CD4-positive, CD25-positive, alpha-beta regulatory T cell (primary cell): ENCODE results near the gene ARHGAP21. TPM values are rescaled to one million over a fixed set of nuclear protein-coding genes. Genes with fewer than 3 reads are reported as not detected.
"Not testable (repeated sequence)": the region's sequence is repeated elsewhere in the genome, so short reads cannot be mapped to it uniquely, and the experiment has no call there.

Experiments
- ATAC-seq, 2 donors: fragments of 150-1000 bp; cut with Tn5 transposase; one replicate each; pipeline ENCODE4 v1.10.0; 2021; ENCODE audit warnings: low read depth in 2 of 2, moderate number of reproducible peaks in 2 of 2, moderate library complexity in 1 of 2
- DNase-seq, 3 donors: peaks; one replicate each; pipeline versions ENCODE4 v3.0.0 to v3.0.0-alpha.2; 2012 to 2022; ENCODE audit warnings: mixed read lengths in 1 of 3
- H3K27ac ChIP-seq: one replicate; pipeline ENCODE4 v1.7.0; 2013; ENCODE audit warnings: mild to moderate bottlenecking, low read length; ENCODE audit not compliant: insufficient read depth, poor library complexity, severe bottlenecking
- H3K27me3 ChIP-seq: one replicate; pipeline ENCODE4 v1.7.0; 2013; ENCODE audit warnings: low read length; ENCODE audit not compliant: control insufficient read depth, insufficient read depth
- H3K36me3 ChIP-seq: one replicate; pipeline ENCODE4 v1.7.0; 2013; ENCODE audit warnings: mild to moderate bottlenecking, low read length, moderate library complexity; ENCODE audit not compliant: control insufficient read depth, insufficient read depth
- H3K4me1 ChIP-seq: 2 replicates; pipeline ENCODE4 v1.7.0; 2013; ENCODE audit warnings: mild to moderate bottlenecking, low read length; ENCODE audit not compliant: insufficient read depth, control insufficient read depth, poor library complexity, severe bottlenecking
- H3K4me3 ChIP-seq: one replicate; pipeline ENCODE4 v1.7.0; 2013; ENCODE audit warnings: low read depth, mild to moderate bottlenecking, low read length, moderate library complexity
- H3K9me3 ChIP-seq, 2 experiments: 1 replicate in 1 of 2; 2 replicates in 1 of 2; pipeline ENCODE4 v1.7.0; 2013; ENCODE audit warnings: low read length in 2 of 2, mild to moderate bottlenecking in 1 of 2, moderate library complexity in 1 of 2; ENCODE audit not compliant: control insufficient read depth in 2 of 2
- H3K27ac Mint-ChIP-seq, 3 donors: one replicate each; pipeline ENCODE4 v1.8.0; 2020 to 2022; ENCODE audit warnings: mild to moderate bottlenecking in 3 of 3, mixed read lengths in 3 of 3, moderate library complexity in 2 of 3
- H3K27me3 Mint-ChIP-seq: one replicate; pipeline ENCODE4 v1.8.0; 2022; ENCODE audit warnings: mild to moderate bottlenecking, mixed read lengths
- H3K36me3 Mint-ChIP-seq: one replicate; pipeline ENCODE4 v1.8.0; 2020; ENCODE audit warnings: mixed read lengths
- H3K4me1 Mint-ChIP-seq, 4 donors: one replicate each; pipeline ENCODE4 v1.8.0; 2020 to 2022; ENCODE audit warnings: mixed read lengths in 4 of 4, mild to moderate bottlenecking in 1 of 4
- H3K4me3 Mint-ChIP-seq, 4 donors: one replicate each; pipeline ENCODE4 v1.8.0; 2020 to 2022; ENCODE audit warnings: mild to moderate bottlenecking in 4 of 4, mixed read lengths in 4 of 4, moderate library complexity in 3 of 4
- H3K9me3 Mint-ChIP-seq, 7 donors: one replicate each; pipeline ENCODE4 v1.8.0; 2020 to 2022; ENCODE audit warnings: mixed read lengths in 7 of 7, mild to moderate bottlenecking in 3 of 7, moderate library complexity in 2 of 7
- polyA plus RNA-seq, 4 donors: library from polyadenylated mRNA; unstranded; fragments of 300-500 nt; fragmentation: Illumina TruSeq; gene quantifications; one replicate each; pipeline ENCODE4 v1.2.3, GENCODE V29; 2021
- total RNA-seq: library from RNA; stranded (reverse); gene quantifications from one replicate; pipeline ENCODE4 v1.2.3, GENCODE V29; 2022

ARHGAP21 gene
- total RNA-seq: 53.0 TPM
- 10 to 100 TPM in 1 of 4 donors, 1 to 10 TPM in 3; 4.1 to 10.3 (median 6.8) TPM for polyA plus RNA-seq

DNA sequence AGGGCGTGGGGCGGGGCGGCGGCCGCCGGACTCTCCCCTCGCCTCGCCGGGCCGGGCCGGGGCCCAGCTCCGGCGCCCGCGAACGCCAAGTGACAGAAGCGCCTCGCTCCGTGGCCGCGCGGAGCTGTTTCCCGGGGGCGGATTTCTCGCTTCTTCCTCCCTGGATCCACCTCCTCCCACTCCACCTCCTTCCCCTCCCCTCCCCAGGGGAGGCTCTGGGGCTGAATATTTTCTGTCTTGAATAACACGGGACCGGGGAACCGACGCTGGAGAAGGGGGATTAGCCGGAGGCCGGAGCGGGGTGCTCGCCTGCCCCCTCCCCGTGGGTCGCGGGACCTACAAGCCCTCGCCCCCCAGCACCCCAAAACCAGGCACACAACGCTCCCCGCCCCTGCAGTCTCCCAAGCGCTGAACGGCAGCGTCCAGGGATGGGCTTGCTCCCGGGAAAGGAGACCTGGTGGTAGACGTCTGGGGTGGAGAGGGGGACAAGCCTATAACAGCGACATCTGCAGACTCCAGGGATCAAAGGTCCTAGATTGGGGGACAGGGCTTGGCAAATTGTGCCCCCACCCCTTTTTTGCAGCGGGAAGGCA, at the start of gene ARHGAP21:
TSS of gene ARHGAP21 (minus strand) at position 100 of the 593 bp plus-strand sequence. CDS start 1,988 bp downstream, outside the sequence.
- peaks cover 8 to 29% (median 21%) of the 10 kb centered on the region in 4 donors for H3K4me1 Mint-ChIP-seq
- H3K9me3 Mint-ChIP-seq: no peaks in the 10 kb centered on the region
- H3K9me3 ChIP-seq: no peaks in the 10 kb centered on the region
- peak within 1 kb of the TSS; percentile 77 to 91 (median 85) for H3K27ac Mint-ChIP-seq
- peak within 1 kb of the TSS; percentile 93 to 99 (median 94) for H3K4me3 Mint-ChIP-seq
- no peaks in the 10 kb centered on the region for H3K36me3 ChIP-seq
- H3K27me3 ChIP-seq: no peaks in the 10 kb centered on the region
- ATAC-seq: peak; percentile 3 to 12
- peak within 1 kb of the TSS; percentile 51 for H3K27ac ChIP-seq
- peak within 1 kb of the TSS; percentile 89 for H3K4me3 ChIP-seq
- H3K36me3 Mint-ChIP-seq: no peaks in the 10 kb centered on the region
- peaks cover 29% of the 10 kb centered on the region for H3K4me1 ChIP-seq
- peak in 2 of 3 donors; percentile 41 to 47 for DNase-seq
- peaks cover 18% of the 10 kb centered on the region for H3K27me3 Mint-ChIP-seq

DNA sequence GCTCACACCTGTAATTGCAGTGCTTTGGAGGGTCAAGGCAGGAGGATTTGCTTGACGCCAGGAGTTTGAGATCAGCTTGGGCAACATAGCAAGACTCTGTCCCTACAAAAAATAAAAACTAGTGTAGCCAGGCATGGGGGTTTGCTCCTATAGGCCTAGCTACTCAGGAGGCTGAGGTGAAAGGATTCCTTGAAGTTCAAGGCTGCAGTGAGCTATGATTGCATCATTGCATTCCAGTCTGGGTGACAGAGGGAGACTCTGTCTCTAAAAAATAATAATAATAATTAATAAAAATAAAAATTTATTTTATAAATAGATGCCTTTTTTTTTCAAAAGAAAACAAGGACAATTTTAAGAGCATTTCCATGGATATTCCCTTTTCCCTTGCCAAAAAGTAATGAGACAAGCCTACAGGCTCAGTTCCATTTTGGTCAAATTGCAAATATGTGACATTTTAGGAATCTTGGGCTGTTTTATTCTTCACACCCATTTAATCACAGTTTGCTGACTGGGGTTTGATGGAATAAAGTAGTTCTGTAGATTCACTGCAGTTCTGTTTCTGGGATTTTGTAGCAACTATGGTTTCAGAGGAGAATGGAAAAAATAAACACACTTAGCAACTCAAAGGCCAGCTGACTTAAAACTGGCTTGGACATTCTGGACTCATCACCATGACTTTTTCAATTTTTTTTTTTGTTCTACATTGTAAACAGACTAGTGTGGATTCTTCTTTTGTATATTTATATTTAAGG, 48.4 kb upstream of the ARHGAP21 start:
- H3K4me3 Mint-ChIP-seq: no peak overlapping the region
- H3K4me1 ChIP-seq: no peaks in the 10 kb centered on the region
- no peak overlapping the region for H3K27ac Mint-ChIP-seq
- no peaks in the 10 kb centered on the region for H3K36me3 Mint-ChIP-seq
- H3K4me3 ChIP-seq: no peak overlapping the region
- no peak for DNase-seq
- H3K27ac ChIP-seq: no peak overlapping the region
- ATAC-seq: no peak
- no peaks in the 10 kb centered on the region for H3K27me3 ChIP-seq
- no peaks in the 10 kb centered on the region for H3K36me3 ChIP-seq
- H3K4me1 Mint-ChIP-seq: peaks cover 0 to 5% (median 0%) of the 10 kb centered on the region in 4 donors
- no peaks in the 10 kb centered on the region for H3K9me3 ChIP-seq
- H3K27me3 Mint-ChIP-seq: peaks cover 5% of the 10 kb centered on the region
- peaks cover 0 to 3% (median 0%) of the 10 kb centered on the region in 7 donors for H3K9me3 Mint-ChIP-seq

DNA sequence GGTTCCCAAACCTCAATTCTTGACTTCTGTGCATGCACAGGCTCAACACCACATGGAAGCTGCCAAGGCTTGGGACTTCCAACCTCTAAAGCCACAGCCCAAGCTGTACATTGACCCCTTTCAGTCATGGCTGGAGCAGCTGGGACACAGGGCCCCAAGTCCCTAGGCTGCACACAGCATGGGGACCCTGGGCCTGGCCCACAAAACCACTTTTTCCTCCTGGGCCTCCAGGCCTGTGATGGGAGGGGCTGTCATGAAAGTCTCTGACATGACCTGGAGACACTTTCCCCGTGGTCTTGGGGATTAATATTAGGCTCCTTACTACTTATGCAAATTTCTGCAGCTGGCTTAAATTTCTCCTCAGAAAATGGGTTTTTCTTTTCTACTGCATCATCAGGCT, 41.3 kb upstream of the ARHGAP21 start:
- H3K36me3 Mint-ChIP-seq, H3K4me1 ChIP-seq, H3K27ac Mint-ChIP-seq, H3K4me3 Mint-ChIP-seq, ATAC-seq, H3K27me3 ChIP-seq, DNase-seq, H3K36me3 ChIP-seq, H3K9me3 ChIP-seq, H3K27ac ChIP-seq, H3K4me1 Mint-ChIP-seq, H3K4me3 ChIP-seq: not testable (repeated sequence)
- Mint-ChIP-seq H3K9me3 (peaks cover 1 to 12% (median 4%) of the 10 kb centered on the region in 7 donors), H3K27me3 (peaks cover 12% of the 10 kb centered on the region)

- Histone ChIP-seq H3K27ac (no peak overlapping the region), H3K4me3 (no peak overlapping the region), H3K4me1 (peaks cover 3% of the 10 kb centered on the region), H3K9me3 (no peaks in the 10 kb centered on the region), H3K36me3 (no peaks in the 10 kb centered on the region), H3K27me3 (no peaks in the 10 kb centered on the region)
- Mint-ChIP-seq H3K36me3 (peaks cover 4% of the 10 kb centered on the region), H3K4me1 (peaks cover 0 to 3% (median 0%) of the 10 kb centered on the region in 4 donors), H3K4me3 (no peak overlapping the region), H3K9me3 (peaks cover 1 to 12% (median 4%) of the 10 kb centered on the region in 7 donors), H3K27ac (no peak overlapping the region), H3K27me3 (peaks cover 16% of the 10 kb centered on the region)
- no peak for DNase-seq
- no peak for ATAC-seq
These were observed 39.4 kb upstream of the ARHGAP21 start for GRCh38 chr10:24762966-24763623.

DNA sequence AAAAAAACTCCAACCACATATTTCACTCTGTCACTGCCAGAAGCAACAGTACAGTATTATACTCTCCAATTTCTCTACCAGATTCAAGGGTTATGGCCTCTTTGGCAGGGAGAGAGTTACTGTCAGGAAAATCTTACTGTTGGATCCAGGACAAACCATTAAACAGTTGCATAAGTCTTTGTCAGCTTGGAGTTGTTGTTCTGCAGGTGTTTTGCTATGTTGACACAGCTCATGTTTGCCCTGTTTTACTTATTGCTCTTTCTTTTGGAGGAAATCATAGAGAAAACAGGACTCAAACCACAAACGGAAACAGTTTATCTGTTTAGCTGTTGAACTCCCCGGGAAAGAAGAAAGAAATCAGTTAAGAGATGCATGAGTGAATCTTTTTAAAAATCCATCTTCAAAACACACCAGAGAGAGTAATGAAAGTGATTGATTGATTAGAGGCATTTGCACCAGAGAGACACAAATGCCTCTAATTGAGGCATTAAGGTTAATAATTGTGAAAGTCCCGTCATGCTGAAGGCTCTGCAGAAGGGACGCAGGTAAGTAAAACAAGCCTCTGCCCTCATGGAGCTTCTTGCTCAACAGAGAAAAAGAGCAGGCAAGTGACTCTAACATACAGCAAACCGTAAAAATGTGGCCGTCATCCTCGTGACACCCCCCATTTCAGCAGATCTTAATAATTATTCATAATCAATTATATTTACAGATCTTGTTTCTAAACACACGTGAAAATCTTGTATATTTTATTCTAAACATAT, 38.7 kb upstream of the ARHGAP21 start:
- H3K4me3 Mint-ChIP-seq: no peak overlapping the region
- Histone ChIP-seq H3K9me3 (no peaks in the 10 kb centered on the region), H3K4me1 (peaks cover 3% of the 10 kb centered on the region), H3K27me3 (no peaks in the 10 kb centered on the region), H3K4me3 (no peak overlapping the region), H3K27ac (no peak overlapping the region), H3K36me3 (no peaks in the 10 kb centered on the region)
- ATAC-seq (no peak), DNase-seq (no peak)
- no peak overlapping the region for H3K27ac Mint-ChIP-seq
- peaks cover 16% of the 10 kb centered on the region for H3K27me3 Mint-ChIP-seq
- H3K4me1 Mint-ChIP-seq: peaks cover 0 to 3% (median 0%) of the 10 kb centered on the region in 4 donors
- peaks cover 4% of the 10 kb centered on the region for H3K36me3 Mint-ChIP-seq
- peaks cover 1 to 13% (median 4%) of the 10 kb centered on the region in 7 donors for H3K9me3 Mint-ChIP-seq

GRCh38 chr10:24759672-24760071, 36.0 kb upstream of the ARHGAP21 start:
- Histone ChIP-seq H3K36me3 (no peaks in the 10 kb centered on the region), H3K27me3 (no peaks in the 10 kb centered on the region), H3K9me3 (no peaks in the 10 kb centered on the region), H3K27ac (no peak overlapping the region), H3K4me1 (peaks cover 3% of the 10 kb centered on the region), H3K4me3 (no peak overlapping the region)
- peaks cover 0 to 5% (median 0%) of the 10 kb centered on the region in 7 donors for H3K9me3 Mint-ChIP-seq
- H3K36me3 Mint-ChIP-seq: no peaks in the 10 kb centered on the region
- H3K27me3 Mint-ChIP-seq: peaks cover 14% of the 10 kb centered on the region
- DNase-seq (no peak), ATAC-seq (no peak)
- H3K4me3 Mint-ChIP-seq: no peak overlapping the region
- H3K4me1 Mint-ChIP-seq: peaks cover 0 to 3% (median 0%) of the 10 kb centered on the region in 4 donors
- H3K27ac Mint-ChIP-seq: no peak overlapping the region

DNA sequence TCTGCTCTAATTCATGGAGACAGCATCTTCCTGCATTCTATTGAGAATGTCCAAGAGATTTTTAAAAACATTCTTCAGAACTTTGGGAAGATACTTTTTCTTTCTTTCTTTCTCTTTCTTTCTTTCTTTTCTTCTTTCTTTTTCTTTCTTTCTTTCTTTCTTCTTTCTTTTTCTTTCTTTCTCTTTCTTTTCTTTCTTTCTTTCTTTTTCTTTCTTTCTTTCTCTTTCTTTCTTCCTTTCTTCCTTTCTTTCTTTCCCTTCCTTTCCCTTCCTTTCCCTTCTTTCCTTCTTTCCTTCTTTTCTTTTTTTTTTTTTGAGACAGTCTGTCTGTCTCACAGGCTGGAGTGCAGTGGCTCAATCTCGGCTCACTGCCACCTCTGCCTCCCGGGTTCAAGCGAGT, 34.6 kb upstream of the ARHGAP21 start:
- not testable (repeated sequence) for H3K4me3 ChIP-seq, DNase-seq, H3K36me3 ChIP-seq, H3K27ac Mint-ChIP-seq, H3K27me3 ChIP-seq, H3K27ac ChIP-seq, H3K36me3 Mint-ChIP-seq, H3K4me3 Mint-ChIP-seq, H3K9me3 Mint-ChIP-seq, H3K9me3 ChIP-seq, H3K4me1 ChIP-seq, ATAC-seq, H3K4me1 Mint-ChIP-seq
- H3K27me3 Mint-ChIP-seq: peaks cover 13% of the 10 kb centered on the region
